ENCODE measurements around the gene SH3RF3.

The SH3RF3 gene

DNA sequence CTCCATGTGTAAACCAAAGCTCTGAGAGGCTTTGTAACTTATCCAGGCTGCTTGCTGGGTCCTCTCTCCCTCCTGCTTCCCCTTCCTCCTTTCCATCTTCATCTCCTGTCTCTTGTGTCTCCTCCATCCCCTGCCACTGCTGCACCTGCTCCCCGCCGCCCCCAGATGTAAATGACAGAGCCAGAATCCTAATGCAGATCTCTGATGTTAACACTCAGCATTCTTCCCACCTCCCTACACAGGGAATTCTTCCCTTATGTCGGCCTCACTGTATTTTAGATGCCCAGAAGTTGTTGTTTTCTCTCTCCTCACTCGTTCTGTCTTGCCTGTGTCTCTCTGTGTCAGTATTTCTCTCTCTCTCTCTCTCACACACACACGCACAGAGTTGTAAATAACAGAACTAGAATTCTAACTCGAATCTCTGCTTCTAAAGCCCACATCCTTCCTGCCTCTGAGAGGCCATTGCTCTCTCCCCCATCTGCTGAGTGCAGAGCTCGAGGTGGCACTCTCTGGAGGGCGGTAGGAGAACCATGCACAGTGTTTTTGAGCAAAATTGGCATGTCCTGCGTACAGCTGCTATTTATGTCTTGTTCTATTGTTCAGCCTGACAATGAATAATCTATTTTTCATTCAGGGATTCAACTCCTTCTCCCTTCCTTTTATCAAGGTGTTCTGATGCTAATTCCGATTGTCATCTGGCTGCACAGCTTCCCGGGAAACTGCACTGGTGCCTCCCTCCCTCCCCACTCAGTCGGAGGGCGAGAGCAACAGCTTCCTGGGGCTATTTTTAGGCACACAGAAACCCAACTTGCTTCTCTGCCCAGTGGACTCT is 219.9 kb downstream of the SH3RF3 start:
- H3K27ac ChIP-seq, result peak overlapping the region; percentile 72; the same call in 1 of the 2 replicates
- TF ChIP-seq, protein P1, sequence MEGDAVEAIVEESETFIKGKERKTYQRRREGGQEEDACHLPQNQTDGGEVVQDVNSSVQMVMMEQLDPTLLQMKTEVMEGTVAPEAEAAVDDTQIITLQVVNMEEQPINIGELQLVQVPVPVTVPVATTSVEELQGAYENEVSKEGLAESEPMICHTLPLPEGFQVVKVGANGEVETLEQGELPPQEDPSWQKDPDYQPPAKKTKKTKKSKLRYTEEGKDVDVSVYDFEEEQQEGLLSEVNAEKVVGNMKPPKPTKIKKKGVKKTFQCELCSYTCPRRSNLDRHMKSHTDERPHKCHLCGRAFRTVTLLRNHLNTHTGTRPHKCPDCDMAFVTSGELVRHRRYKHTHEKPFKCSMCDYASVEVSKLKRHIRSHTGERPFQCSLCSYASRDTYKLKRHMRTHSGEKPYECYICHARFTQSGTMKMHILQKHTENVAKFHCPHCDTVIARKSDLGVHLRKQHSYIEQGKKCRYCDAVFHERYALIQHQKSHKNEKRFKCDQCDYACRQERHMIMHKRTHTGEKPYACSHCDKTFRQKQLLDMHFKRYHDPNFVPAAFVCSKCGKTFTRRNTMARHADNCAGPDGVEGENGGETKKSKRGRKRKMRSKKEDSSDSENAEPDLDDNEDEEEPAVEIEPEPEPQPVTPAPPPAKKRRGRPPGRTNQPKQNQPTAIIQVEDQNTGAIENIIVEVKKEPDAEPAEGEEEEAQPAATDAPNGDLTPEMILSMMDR (conservative IDR thresholded peaks at IDR 0.05), result no peak

DNA sequence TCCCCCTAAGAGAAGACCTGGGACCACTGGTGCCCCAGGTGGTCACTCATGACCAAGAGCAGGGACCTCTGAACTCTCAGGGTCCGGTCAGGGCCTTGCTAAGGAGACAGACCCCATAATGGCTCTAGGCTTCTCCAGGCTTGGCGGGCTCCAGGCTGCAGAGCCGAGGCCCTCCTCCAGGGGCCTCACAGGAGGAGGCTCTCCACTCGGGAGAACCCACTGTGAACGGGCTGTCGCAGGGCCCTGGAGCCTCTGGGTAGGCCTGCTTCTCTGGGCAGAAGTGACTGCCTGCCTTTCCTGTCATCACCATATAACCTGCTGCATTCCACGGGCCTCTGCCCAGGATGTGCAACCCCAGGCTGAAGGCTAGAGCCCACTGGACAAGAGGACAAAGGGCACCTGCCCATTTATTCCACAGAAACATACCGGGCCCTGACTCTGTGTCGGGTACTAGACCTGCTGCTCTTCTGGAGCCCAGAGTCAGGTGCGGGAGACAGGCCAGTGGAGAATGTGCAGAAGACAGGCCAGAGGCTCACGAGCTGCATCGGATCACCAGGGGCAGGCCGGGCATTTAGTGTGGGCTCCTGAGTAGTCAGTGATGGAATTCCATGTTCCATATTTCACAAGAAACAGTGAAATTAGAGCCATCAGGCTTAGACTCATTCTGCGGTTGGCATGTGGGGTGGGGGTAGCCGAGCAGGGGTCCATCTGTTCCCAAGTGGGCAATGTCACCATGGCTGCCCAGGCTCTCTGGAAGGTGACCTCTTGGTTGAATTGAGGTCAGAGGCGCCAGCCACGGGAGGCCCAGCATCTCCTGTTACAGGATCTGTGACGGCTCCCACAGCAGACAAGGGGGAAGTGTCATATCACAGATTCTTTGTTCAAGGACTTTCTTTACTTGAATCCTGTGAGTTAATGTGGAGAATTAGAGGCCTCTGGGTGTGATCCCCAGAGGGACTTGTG is 220.8 kb downstream of the SH3RF3 start:
- peak overlapping the region; percentile 72 for H3K27ac ChIP-seq
- TF ChIP-seq, protein P1 (conservative IDR thresholded peaks at IDR 0.05), result no peak

DNA sequence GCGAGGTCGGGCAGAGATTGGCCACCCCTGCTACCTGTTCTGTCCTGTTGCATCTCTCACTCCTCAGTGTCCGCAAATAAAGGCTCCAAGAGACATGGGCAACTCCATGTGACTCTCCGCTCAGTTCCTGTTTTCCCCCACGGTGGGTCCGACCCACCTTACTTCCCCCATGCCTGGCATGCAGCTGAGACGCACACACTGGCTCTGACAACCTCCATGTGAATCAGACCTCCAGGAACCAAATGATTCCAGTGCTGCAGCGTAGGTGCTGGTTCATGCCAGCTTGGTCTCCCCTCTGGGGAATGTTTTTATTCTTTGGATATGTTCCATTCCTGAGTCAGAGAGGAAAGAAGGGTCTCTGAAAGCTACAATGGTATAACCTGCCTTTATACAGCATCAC is 221.5 kb downstream of the SH3RF3 start:
- TF ChIP-seq, protein P1 (conservative IDR thresholded peaks at IDR 0.05), result no peak
- peak overlapping the region; percentile 72 for H3K27ac ChIP-seq

DNA sequence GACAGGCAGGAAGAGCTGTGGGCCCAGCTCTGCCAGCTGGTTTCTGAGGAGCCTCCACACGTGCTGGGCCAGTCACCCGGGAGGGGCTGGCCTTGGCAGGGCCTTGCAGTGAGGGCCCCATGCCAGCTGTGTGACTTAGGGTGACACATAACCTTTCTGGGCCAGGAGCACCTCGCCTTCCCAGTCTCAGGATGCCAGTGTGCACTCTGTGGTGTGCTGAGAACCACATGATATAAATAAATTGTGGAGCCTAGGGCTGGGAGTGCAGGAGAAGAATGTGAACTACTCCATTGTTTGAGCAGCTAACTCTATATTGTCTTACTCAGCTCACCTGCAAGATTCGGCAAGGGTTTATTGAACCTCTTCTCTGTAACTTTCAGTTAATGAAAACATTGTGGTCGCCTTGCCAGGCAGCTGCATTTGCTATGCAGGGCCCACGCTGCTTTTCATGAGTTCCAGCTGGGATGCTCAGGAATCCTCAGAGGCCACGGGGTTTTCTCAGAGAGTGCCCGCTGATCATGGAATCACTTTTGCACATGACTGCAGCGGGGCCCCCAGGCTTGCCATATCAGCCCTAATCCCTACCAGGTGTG is 222.3 kb downstream of the SH3RF3 start:
- TF ChIP-seq, protein P1 (conservative IDR thresholded peaks at IDR 0.05), result no peak
- H3K27ac ChIP-seq, result peak overlapping the region; percentile 72

DNA sequence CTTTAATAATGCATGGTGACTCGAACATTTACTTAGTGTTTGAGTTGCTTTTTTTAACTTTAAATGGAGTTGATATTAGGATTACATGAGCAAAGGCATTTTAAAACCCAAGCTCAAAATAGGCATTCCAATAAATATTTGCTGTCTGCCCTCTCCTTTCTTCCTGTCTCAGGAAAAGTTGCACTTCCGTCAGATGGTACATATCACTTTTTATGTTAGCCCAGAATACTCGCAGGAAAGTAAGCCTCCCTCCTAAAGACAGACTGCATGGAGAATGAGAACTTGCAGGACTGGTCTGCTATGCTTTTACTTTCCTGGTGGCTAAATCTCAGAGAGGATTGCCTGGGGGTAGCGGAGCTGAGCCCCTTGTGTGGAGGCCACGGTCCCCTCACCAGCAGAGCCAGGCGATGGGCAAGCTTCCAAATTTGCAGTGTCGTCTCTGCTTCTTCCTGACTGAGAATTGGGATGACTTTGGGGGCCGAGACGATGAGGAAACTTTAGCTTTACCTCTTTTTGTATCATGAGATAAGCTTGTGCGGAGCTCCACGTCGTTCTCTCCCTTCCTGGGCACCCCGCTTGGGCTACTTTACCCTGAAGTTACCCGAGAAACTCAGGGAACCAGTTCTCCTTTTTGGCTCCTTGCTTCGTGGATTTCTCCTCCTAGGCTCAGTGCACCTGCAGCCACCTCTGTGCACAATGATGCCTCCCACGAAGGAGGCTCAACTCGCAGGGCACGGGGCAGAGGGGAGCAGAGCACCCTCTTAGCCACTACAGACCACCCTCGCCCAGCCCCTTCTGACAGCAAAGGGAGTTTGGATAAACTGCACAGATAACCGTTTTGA is 223.3 kb downstream of the SH3RF3 start:
- TF ChIP-seq, protein P1 (conservative IDR thresholded peaks at IDR 0.05), result no peak
- peak overlapping the region; percentile 72 for H3K27ac ChIP-seq

DNA sequence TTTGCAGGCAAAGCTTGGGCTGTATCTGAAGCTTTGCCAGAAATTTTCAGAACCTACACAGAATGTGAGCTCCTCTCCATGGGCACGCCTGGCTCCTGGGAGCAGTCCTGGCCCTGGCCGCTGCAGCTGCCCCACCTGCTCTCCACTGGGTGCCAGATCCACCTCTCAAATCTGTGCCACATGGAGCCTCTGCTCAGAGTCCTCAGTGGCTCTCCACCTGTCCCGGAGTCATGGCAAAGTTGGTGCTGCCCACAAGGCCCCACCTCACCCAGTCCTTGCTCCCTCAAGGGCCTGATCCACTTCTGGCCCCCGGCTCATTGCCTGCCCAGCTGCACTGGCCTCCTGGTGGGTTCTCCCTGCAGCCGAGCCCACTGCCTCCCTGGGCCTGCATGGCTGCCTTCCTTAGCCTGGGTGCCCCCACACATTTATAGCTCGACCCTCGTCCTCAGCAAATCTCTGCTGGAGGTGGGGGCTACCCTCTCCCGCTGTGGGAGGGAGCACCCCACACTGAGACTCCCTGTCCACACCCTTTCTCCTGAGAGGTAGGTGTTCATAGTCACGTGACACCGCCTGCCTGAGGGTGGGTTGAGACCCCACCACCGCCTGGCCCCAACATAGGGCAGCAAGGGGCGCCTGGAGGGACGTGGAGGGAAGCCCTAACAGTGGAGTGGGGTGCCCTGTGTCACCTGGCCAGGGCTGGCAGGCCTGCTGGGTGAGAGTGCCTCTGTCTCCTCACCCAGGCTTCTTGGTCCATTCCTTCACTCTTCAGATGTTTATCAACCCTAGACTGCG is 224.1 kb downstream of the SH3RF3 start:
- TF ChIP-seq, protein P1 (conservative IDR thresholded peaks at IDR 0.05), result no peak

More for the DNA sequence above, 224.1 kb downstream of the SH3RF3 start:
- H3K27ac ChIP-seq, result peak overlapping the region; percentile 72
